ENCODE results near the gene ADIPOR2.

DNA sequence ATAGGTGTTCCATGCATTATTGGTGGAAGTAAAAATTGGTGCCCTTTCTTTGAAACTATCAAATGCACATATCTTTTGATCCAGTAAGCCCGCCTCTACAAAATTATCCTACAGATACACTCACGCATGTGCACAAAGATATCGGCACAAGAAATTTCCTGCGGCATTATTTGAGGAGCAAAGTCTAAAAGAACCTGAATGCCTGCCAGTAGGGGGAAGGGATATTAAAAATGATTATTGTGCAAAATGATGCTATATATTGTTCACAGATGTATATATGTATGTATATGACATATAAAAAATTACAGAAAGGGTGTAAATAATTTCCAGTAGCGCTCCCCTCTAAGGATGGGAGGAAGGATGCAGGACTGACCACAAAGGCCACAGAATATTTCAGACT, 24.7 kb upstream of the ADIPOR2 start:
- TF ChIP-seq EZH2 (IDR thresholded peaks at IDR 0.05) (no peak), EZH2phosphoT487 (IDR thresholded peaks at IDR 0.05) (no peak)

Measured in neural progenitor cell (in vitro differentiated cells).